ENCODE results near the gene OR10AD1. TPM values are rescaled to one million over a fixed set of nuclear protein-coding genes. Genes with fewer than 3 reads are reported as not detected.
"Not testable (repeated sequence)": the region's sequence is repeated elsewhere in the genome, so short reads cannot be mapped to it uniquely, and the experiment has no call there.

OR10AD1 gene
- total RNA-seq, 3 donors from 2014 or later (not counting 1 experiment from before 2014, with no cell fraction given): not detected

DNA sequence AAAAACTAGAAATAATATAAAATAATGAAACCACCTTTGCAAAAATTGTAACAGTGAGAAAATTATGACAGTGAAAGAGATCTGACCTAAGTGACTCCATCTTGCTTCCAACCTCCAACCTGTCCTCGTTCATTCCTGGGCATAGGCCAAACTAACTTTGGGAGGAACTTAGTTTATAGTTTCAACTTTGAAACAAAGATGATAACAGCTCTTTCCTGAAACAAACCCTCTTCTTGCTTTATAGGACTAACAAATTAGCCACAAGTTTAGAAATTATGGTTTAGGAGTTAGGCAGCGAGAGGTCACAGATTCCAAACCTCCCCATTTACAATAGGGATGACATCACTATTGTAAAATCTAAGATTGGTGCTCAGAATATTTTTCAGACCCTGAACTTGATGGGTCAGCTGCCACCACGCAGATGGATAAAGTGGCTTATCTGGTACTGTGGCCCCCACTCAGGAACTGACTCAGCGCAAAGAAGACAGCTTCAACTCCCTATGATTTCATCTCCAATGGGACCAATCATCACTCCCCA is 32.8 kb upstream of the OR10AD1 start:
- Mint-ChIP-seq H3K27me3 (ENCODE audit: low read depth in 2 of 2) (peaks cover 25 to 36% of the 10 kb centered on the region in 2 donors), H3K27ac (no peak overlapping the region)
- no peak for TF ChIP-seq CTCF (IDR thresholded peaks at IDR 0.05)

DNA sequence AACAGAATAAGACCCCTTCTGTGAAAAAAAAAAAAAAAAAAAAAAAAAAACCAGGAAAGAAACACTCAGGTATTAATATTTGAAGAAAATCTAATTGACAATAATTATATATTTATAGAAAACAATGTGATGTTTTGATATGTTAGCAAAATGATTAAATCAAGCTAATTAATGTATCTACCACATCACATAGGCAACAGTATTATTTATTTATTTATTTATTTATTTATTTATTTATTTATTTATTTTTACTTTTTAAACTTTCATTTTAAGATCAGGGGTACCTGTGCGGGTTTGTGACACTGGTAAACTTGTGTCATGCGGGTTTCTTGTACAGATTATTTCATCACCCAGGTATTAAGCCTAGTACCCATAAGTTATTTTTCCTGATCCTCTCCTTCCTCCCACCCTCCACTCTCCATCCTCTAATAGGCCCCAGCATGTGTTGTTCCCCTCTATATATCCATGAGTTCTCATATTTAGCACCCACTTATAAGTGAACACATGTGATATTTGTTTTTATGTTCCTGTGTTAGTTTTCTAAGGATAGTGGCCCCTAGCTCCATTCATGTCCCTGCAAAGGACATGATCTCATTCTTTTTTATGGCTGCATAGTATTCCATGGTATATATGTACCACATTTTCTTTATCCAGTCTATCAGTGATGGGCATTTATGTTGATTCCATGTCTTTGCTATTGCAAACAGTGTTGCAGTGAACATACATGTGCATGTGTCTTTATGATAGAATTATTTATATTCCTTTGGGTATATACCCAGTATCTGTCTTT is 28.3 kb upstream of the OR10AD1 start:
- intact Hi-C loops (cut with micrococcal nuclease); H3K36me3 Mint-ChIP-seq; H3K9me3 Mint-ChIP-seq; H3K27me3 ChIP-seq (ENCODE audit: control insufficient read depth, insufficient read depth, low read length); H3K36me3 ChIP-seq (ENCODE audit: control insufficient read depth, insufficient read depth, low read length); DNase-seq; H3K9me3 ChIP-seq (ENCODE audit: control insufficient read depth, insufficient read depth, low read length); H3K4me1 Mint-ChIP-seq; H3K4me1 ChIP-seq (ENCODE audit: control insufficient read depth, insufficient read depth, low read length); H3K27ac ChIP-seq (ENCODE audit: low read length); H3K27ac Mint-ChIP-seq; H3K4me3 ChIP-seq (ENCODE audit: low read length); ATAC-seq; H3K4me3 Mint-ChIP-seq: not testable (repeated sequence)
- WGBS (ENCODE audit: insufficient coverage): 91% methylated on average over 2 of the region's 2 CpGs
- H3K27me3 Mint-ChIP-seq (ENCODE audit: low read depth in 2 of 2): peaks cover 37 to 44% of the 10 kb centered on the region in 2 donors

More for the DNA sequence above, 32.8 kb upstream of the OR10AD1 start:
- Histone ChIP-seq H3K27ac (ENCODE audit: low read length) (no peak overlapping the region), H3K4me3 (ENCODE audit: low read length) (no peak overlapping the region), H3K9me3 (ENCODE audit: control insufficient read depth, insufficient read depth, low read length) (no peaks in the 10 kb centered on the region), H3K36me3 (ENCODE audit: control insufficient read depth, insufficient read depth, low read length) (no peaks in the 10 kb centered on the region), H3K27me3 (ENCODE audit: control insufficient read depth, insufficient read depth, low read length) (no peaks in the 10 kb centered on the region), H3K4me1 (ENCODE audit: control insufficient read depth, insufficient read depth, low read length) (no peaks in the 10 kb centered on the region)
- WGBS (ENCODE audit: insufficient coverage): 83% methylated on average over 3 of the region's 4 CpGs
- no peak for ATAC-seq
- intact Hi-C loops (cut with micrococcal nuclease): no loop called here
- Mint-ChIP-seq H3K4me1 (no peaks in the 10 kb centered on the region), H3K36me3 (no peaks in the 10 kb centered on the region), H3K4me3 (no peak overlapping the region), H3K9me3 (peaks cover 0 to 3% of the 10 kb centered on the region in 2 donors)
- no peak for DNase-seq

GRCh38 chr12:48224533-48224932 is 21.4 kb upstream of the OR10AD1 start:
- ATAC-seq; DNase-seq; intact Hi-C loops (cut with micrococcal nuclease); H3K4me1 ChIP-seq (ENCODE audit: control insufficient read depth, insufficient read depth, low read length); H3K9me3 ChIP-seq (ENCODE audit: control insufficient read depth, insufficient read depth, low read length); H3K9me3 Mint-ChIP-seq; H3K36me3 ChIP-seq (ENCODE audit: control insufficient read depth, insufficient read depth, low read length); H3K27me3 ChIP-seq (ENCODE audit: control insufficient read depth, insufficient read depth, low read length); H3K27ac Mint-ChIP-seq; H3K4me1 Mint-ChIP-seq; H3K4me3 ChIP-seq (ENCODE audit: low read length); H3K4me3 Mint-ChIP-seq; H3K27ac ChIP-seq (ENCODE audit: low read length); H3K36me3 Mint-ChIP-seq: not testable (repeated sequence)
- WGBS (ENCODE audit: insufficient coverage): 100% methylated on average over 2 of the region's 3 CpGs
- H3K27me3 Mint-ChIP-seq (ENCODE audit: low read depth in 2 of 2): peaks cover 43 to 51% of the 10 kb centered on the region in 2 donors

GRCh38 chr12:48221645-48222044 is 18.6 kb upstream of the OR10AD1 start:
- Mint-ChIP-seq H3K36me3 (no peaks in the 10 kb centered on the region), H3K9me3 (peaks cover 0 to under 1% of the 10 kb centered on the region in 2 donors), H3K27ac (no peak overlapping the region), H3K4me1 (no peaks in the 10 kb centered on the region), H3K4me3 (no peak overlapping the region), H3K27me3 (ENCODE audit: low read depth in 2 of 2) (peaks cover 28 to 30% of the 10 kb centered on the region in 2 donors)
- peaks cover 3% of the 10 kb centered on the region for H3K27me3 ChIP-seq (ENCODE audit: control insufficient read depth, insufficient read depth, low read length)
- WGBS (ENCODE audit: insufficient coverage): 59% methylated on average over 2 of the region's 2 CpGs
- no peak overlapping the region for H3K27ac ChIP-seq (ENCODE audit: low read length)
- DNase-seq: no peak
- no peaks in the 10 kb centered on the region for H3K9me3 ChIP-seq (ENCODE audit: control insufficient read depth, insufficient read depth, low read length)
- intact Hi-C loops (cut with micrococcal nuclease): no loop called here
- TF ChIP-seq CTCF (IDR thresholded peaks at IDR 0.05): no peak
- H3K4me1 ChIP-seq (ENCODE audit: control insufficient read depth, insufficient read depth, low read length): no peaks in the 10 kb centered on the region
- no peak overlapping the region for H3K4me3 ChIP-seq (ENCODE audit: low read length)
- no peaks in the 10 kb centered on the region for H3K36me3 ChIP-seq (ENCODE audit: control insufficient read depth, insufficient read depth, low read length)
- ATAC-seq: no peak
